SK-N-SH (cell line): ENCODE results near the gene KIF16B. TPM values are rescaled to one million over a fixed set of nuclear protein-coding genes. Genes with fewer than 3 reads are reported as not detected.

ENCODE experiments used
- CTCF ChIA-PET: fragments of 300-600, 350-600 bp; formaldehyde crosslinking; extraction: SDS; loops from one replicate; lab custom pipeline; 2021; lab: Yijun Ruan, JAX
- POLR2A ChIA-PET: fragments of 350-600 bp; sonication (Branson Sonifier 250); formaldehyde crosslinking; extraction: SDS; loops from one replicate; lab custom pipeline; 2020; ENCODE audit warnings: antibody characterized with exemption, inconsistent platforms; lab: Yijun Ruan, JAX
- DNase-seq: peaks from one replicate; pipeline ENCODE4 v3.0.0; 2012
- H2AFZ ChIP-seq: fragments of 200-600 bp; sonication (generic); 2 replicates; pipeline ENCODE4 v1.8.1; 2016; ENCODE audit warnings: antibody characterized with exemption, mild to moderate bottlenecking, low read depth
- H3F3A ChIP-seq: fragments of 200-600 bp; sonication (generic); replicated peaks from 2 replicates; pipeline ENCODE3; 2016; ENCODE audit warnings: antibody characterized with exemption, mild to moderate bottlenecking; ENCODE audit not compliant: insufficient read depth
- H3K27ac ChIP-seq, 2 experiments: fragments of 200-500 bp in 1 of 2; fragments of 200-600 bp in 1 of 2; sonication (Bioruptor generic) in 1 of 2; sonication (generic), shearing (Covaris generic) in 1 of 2; 2 replicates each; pipeline versions ENCODE4 v1.5.1 to v1.6.1; 2014 to 2016; ENCODE audit warnings: low read depth in 2 of 2, inconsistent platforms in 1 of 2, low read length in 1 of 2, mild to moderate bottlenecking in 1 of 2, mixed read lengths in 1 of 2
- H3K27me3 ChIP-seq: fragments of 200-600 bp; sonication (generic), shearing (Covaris generic); 2 replicates; pipeline ENCODE4 v1.6.1; 2016; ENCODE audit warnings: mixed run types; ENCODE audit not compliant: insufficient read depth
- H3K36me3 ChIP-seq, 2 experiments: fragments of 200-500 bp in 1 of 2; fragments of 200-600 bp in 1 of 2; sonication (Bioruptor generic) in 1 of 2; sonication (generic) in 1 of 2; replicated peaks in 1 of 2; 2 replicates each; pipeline versions ENCODE3 to v1.5.1; 2014 to 2016; ENCODE audit warnings: low read length in 1 of 2, mild to moderate bottlenecking in 1 of 2; ENCODE audit not compliant: insufficient read depth in 2 of 2, control insufficient read depth in 1 of 2
- H3K4me1 ChIP-seq, 2 experiments: fragments of 200-500 bp in 1 of 2; fragments of 200-600 bp in 1 of 2; sonication (Bioruptor generic) in 1 of 2; sonication (generic), shearing (Covaris generic) in 1 of 2; 2 replicates each; pipeline versions ENCODE4 v1.5.1 to v1.6.1; 2014 to 2016; ENCODE audit warnings: low read depth in 1 of 2, low read length in 1 of 2, mixed run types in 1 of 2; ENCODE audit not compliant: insufficient read depth in 2 of 2, control insufficient read depth in 1 of 2
- H3K4me2 ChIP-seq: fragments of 200-600 bp; sonication (generic), shearing (Covaris generic); 2 replicates; pipeline ENCODE4 v1.6.1; 2017; ENCODE audit warnings: mixed run types
- H3K4me3 ChIP-seq, 2 experiments: fragments of 200-500 bp in 1 of 2; fragments of 200-600 bp in 1 of 2; sonication (Bioruptor generic) in 1 of 2; sonication (generic), shearing (Covaris generic) in 1 of 2; 2 replicates each; pipeline versions ENCODE4 v1.5.1 to v1.8.1; 2014 to 2016; ENCODE audit warnings: low read depth in 2 of 2, inconsistent platforms in 1 of 2, low read length in 1 of 2, mild to moderate bottlenecking in 1 of 2, mixed read lengths in 1 of 2, moderate library complexity in 1 of 2
- H3K79me2 ChIP-seq: fragments of 200-600 bp; sonication (generic); 2 replicates; pipeline ENCODE4 v1.8.1; 2017; ENCODE audit warnings: mild to moderate bottlenecking; ENCODE audit not compliant: insufficient read depth
- H3K9ac ChIP-seq: fragments of 200-600 bp; sonication (generic); 2 replicates; pipeline ENCODE4 v1.6.1; 2017; ENCODE audit warnings: mixed run types
- H3K9me2 ChIP-seq: fragments of 200-600 bp; sonication (generic); 2 replicates; pipeline ENCODE4 v1.6.1; 2017; ENCODE audit warnings: mixed run types
- H3K9me3 ChIP-seq: fragments of 200-600 bp; sonication (generic); 2 replicates; pipeline ENCODE4 v1.6.1; 2017; ENCODE audit warnings: mixed run types, mild to moderate bottlenecking, moderate library complexity
- H4K20me1 ChIP-seq: fragments of 200-600 bp; sonication (generic); 2 replicates; pipeline ENCODE4 v1.6.1; 2017; ENCODE audit warnings: mild to moderate bottlenecking, mixed run types; ENCODE audit not compliant: insufficient read depth
- EP300 ChIP-seq, 2 experiments: IDR thresholded peaks; 2 replicates each; pipeline versions ENCODE4 v1.4.0 to v1.6.1; 2012; ENCODE audit warnings: borderline replicate concordance in 1 of 2, low read depth in 1 of 2, low read length in 1 of 2
- EZH2phosphoT487 ChIP-seq: fragments of 200-600 bp; sonication (generic); IDR thresholded peaks from 2 replicates; pipeline ENCODE4 v1.6.1; 2017; ENCODE audit warnings: low read depth, mixed run types, mild to moderate bottlenecking, antibody characterized with exemption, moderate library complexity, borderline replicate concordance
- FOXJ3 ChIP-seq: sonication (generic); formaldehyde crosslinking; IDR thresholded peaks from 2 replicates; pipeline ENCODE4 v1.5.1; 2020; ENCODE audit warnings: mild to moderate bottlenecking, missing genetic modification reagents
- FOXM1 ChIP-seq: IDR thresholded peaks from 2 replicates; pipeline ENCODE4 v1.4.0; 2012; ENCODE audit warnings: low read depth, mild to moderate bottlenecking
- GABPA ChIP-seq: IDR thresholded peaks from 2 replicates; pipeline ENCODE4 v1.4.0; 2012; ENCODE audit warnings: low read depth, mild to moderate bottlenecking
- MXI1 ChIP-seq: IDR thresholded peaks from 2 replicates; pipeline ENCODE4 v1.6.1; 2012; ENCODE audit warnings: mild to moderate bottlenecking, low read depth, low read length, improper control_type of control experiment
- POLR2AphosphoS5 ChIP-seq: IDR thresholded peaks from 2 replicates; pipeline ENCODE4 v1.6.1; 2012; ENCODE audit warnings: low read depth, low read length
- RAD21 ChIP-seq: IDR thresholded peaks from 2 replicates; pipeline ENCODE4 v1.6.1; 2012; ENCODE audit warnings: mild to moderate bottlenecking, low read length
- RCOR1 ChIP-seq: fragments of 150-350 bp; IDR thresholded peaks from 2 replicates; pipeline ENCODE4 v1.6.1; 2017; ENCODE audit warnings: antibody characterized with exemption, low read length
- SMC3 ChIP-seq: IDR thresholded peaks from 2 replicates; pipeline ENCODE4 v1.6.1; 2012; ENCODE audit warnings: low read depth, low read length, improper control_type of control experiment
- TAF1 ChIP-seq: IDR thresholded peaks from 2 replicates; pipeline ENCODE4 v1.6.1; 2012; ENCODE audit warnings: low read depth, mild to moderate bottlenecking, low read length, moderate library complexity, borderline replicate concordance
- TCF12 ChIP-seq: IDR thresholded peaks from 2 replicates; pipeline ENCODE4 v1.4.0; 2012
- WGBS: methylation state at CpG from one replicate; pipeline ENCODE4 v1.1.6; 2017; ENCODE audit warnings: low lambda C conversion rate; 5-methylcytosine and 5-hydroxymethylcytosine counted together
- polyA plus RNA-seq, 3 experiments: library from polyadenylated mRNA; depleted of rRNA; stranded (reverse); fragments of >200 nt; gene quantifications; 2 replicates each; pipeline ENCODE4 v1.2.3, GENCODE V29; 2012
- TF ChIP-seq, protein P1 (sequence below): IDR thresholded peaks from 2 replicates; pipeline ENCODE4; 2012
- TF ChIP-seq, protein P2 (sequence below): IDR thresholded peaks from 2 replicates; pipeline ENCODE4 v1.4.0; 2012; ENCODE audit warnings: low read depth

Gene KIF16B
- polyA plus RNA-seq, 1 of the 3 experiments (the other 2 are of a cell fraction) = 3.3 TPM

DNA sequence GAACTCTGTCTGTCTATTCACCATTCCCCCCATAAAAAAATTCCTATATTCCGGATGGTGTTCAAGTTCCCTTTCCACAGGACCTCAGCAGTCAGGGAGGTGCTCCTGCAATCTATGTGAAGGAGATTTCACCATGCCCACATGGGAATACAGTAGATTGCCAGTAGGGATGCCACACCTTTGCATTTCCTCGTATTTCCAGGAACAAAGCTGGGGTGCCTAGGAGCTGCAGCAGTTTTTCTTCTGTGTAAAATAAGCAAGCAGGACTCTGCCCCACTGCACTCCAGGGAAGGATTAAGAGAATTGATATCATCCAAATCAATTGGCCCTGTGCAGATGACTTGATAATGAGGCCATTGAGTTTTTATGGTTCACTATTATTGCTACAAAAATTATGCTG, 7.4 kb upstream of the KIF16B start:
- Histone ChIP-seq H3K27me3 (no peaks in the 10 kb centered on the region), H4K20me1 (no peaks in the 10 kb centered on the region), H3K4me1 (peaks cover 0 to 17% of the 10 kb centered on the region in 2 experiments; a peak in 2 of 4 replicates), H3K9me2 (no peaks in the 10 kb centered on the region), H3K9me3 (no peaks in the 10 kb centered on the region), H3K79me2 (no peaks in the 10 kb centered on the region), H3K9ac (no peak overlapping the region), H3K4me3 (no peak overlapping the region), H3K27ac (peak overlapping the region in 1 of 2 experiments; percentile 64; a peak in 2 of 4 replicates), H3F3A (peaks cover under 1% of the 10 kb centered on the region), H3K36me3 (no peaks in the 10 kb centered on the region), H3K4me2 (no peak overlapping the region), H2AFZ (no peak overlapping the region)
- 75% methylated on average over 2 of the region's 2 CpGs for WGBS
- POLR2A ChIA-PET = no interaction called here
- TF ChIP-seq, protein P1, sequence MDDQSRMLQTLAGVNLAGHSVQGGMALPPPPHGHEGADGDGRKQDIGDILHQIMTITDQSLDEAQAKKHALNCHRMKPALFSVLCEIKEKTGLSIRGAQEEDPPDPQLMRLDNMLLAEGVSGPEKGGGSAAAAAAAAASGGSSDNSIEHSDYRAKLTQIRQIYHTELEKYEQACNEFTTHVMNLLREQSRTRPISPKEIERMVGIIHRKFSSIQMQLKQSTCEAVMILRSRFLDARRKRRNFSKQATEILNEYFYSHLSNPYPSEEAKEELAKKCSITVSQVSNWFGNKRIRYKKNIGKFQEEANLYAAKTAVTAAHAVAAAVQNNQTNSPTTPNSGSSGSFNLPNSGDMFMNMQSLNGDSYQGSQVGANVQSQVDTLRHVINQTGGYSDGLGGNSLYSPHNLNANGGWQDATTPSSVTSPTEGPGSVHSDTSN = no peak
- TF ChIP-seq FOXM1 = no peak
- TF ChIP-seq, protein P2, sequence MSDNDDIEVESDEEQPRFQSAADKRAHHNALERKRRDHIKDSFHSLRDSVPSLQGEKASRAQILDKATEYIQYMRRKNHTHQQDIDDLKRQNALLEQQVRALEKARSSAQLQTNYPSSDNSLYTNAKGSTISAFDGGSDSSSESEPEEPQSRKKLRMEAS = no peak
- no peak for TF ChIP-seq EZH2phosphoT487
- no peak for TF ChIP-seq SMC3
- no peak for TF ChIP-seq TCF12
- TF ChIP-seq GABPA = no peak
- CTCF ChIA-PET = interaction anchor here (1.0 kb wide), 2 partner anchors 14 to 67 kb away, joined by 3 to 4 read pairs; no protein-coding TSS in a partner anchor
- DNase-seq = no peak

DNA sequence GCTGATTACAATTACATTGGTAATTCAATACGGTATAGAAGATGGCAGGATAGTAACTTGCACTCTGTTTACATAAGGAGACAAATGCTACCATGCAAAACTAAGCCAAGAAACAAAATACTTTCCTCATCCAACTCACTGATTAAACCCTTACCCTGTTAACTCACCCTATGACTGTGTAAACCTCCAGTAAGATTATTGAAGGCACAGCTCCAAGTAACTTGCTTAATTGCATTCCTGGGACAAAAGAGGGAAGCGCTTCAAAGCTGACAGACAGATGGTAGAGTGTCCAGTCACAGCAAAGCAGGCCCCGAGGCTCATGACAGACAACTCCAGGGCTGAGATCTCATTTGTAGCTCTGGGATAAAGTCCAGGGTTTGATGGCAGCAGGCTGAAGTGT, 6.9 kb upstream of the KIF16B start:
- ChIA-PET CTCF (interaction anchor here (1.0 kb wide), 2 partner anchors 14 to 68 kb away, joined by 3 to 4 read pairs; no protein-coding TSS in a partner anchor), POLR2A (no interaction called here)
- Histone ChIP-seq H4K20me1 (no peaks in the 10 kb centered on the region), H3K79me2 (no peaks in the 10 kb centered on the region), H3K4me1 (peaks cover 0 to 20% of the 10 kb centered on the region in 2 experiments; a peak in 2 of 4 replicates), H3F3A (peaks cover 4% of the 10 kb centered on the region), H3K9ac (no peak overlapping the region), H3K9me2 (no peaks in the 10 kb centered on the region), H3K4me3 (no peak overlapping the region), H3K9me3 (no peaks in the 10 kb centered on the region), H3K27me3 (no peaks in the 10 kb centered on the region), H3K4me2 (no peak overlapping the region), H3K36me3 (no peaks in the 10 kb centered on the region), H2AFZ (no peak overlapping the region), H3K27ac (peak overlapping the region in 1 of 2 experiments; percentile 64; a peak in 2 of 4 replicates)
- DNase-seq = peak; percentile 54
- 26% methylated on average over 3 of the region's 3 CpGs for WGBS
- TF ChIP-seq TAF1 = no peak
- peak in 1 of 2 experiments; percentile 27; a peak in 1 of 4 replicates for TF ChIP-seq EP300 (IDR thresholded peaks at IDR 0.05; ENCODE audit: borderline replicate concordance in 1 of 2, low read depth in 1 of 2, low read length in 1 of 2)
- no peak for TF ChIP-seq RAD21
- TF ChIP-seq POLR2AphosphoS5 = no peak
- peak; percentile 45; the same call in 1 of the 2 replicates for TF ChIP-seq RCOR1
- no peak for TF ChIP-seq MXI1
- TF ChIP-seq FOXJ3 (CRISPR knock-in tag) = peak; percentile 44; the same call in 1 of the 2 replicates
